T-cell (primary cell): ENCODE measurements around the gene CLIP1. TPM values are rescaled to one million over a fixed set of nuclear protein-coding genes. Genes with fewer than 3 reads are reported as not detected.

Source experiments
- ATAC-seq, 4 experiments: fragments of 200-7000 bp in 3 of 4; fragments of 150-1000 bp in 1 of 4; cut with Tn5 transposase; replicated peaks in 1 of 4; 1 replicate in 3 of 4; 2 replicates in 1 of 4; pipeline ENCODE4 v1.10.0; 2021; ENCODE audit warnings: moderate library complexity in 3 of 4, mild to moderate bottlenecking in 2 of 4, moderate number of reproducible peaks in 1 of 4
- CTCF ChIA-PET, 2 donors: fragments of 300-600 bp; sonication (Branson Sonifier 250); formaldehyde crosslinking; loops; one replicate each; lab custom pipeline; 2022; ENCODE audit warnings: antibody characterized with exemption in 2 of 2; lab: Charles Lee
- POLR2A ChIA-PET, 2 donors: fragments of 300-600 bp; sonication (Branson Sonifier 250); formaldehyde crosslinking; loops; one replicate each; lab custom pipeline; 2022; ENCODE audit warnings: antibody characterized with exemption in 2 of 2; lab: Charles Lee
- DNase-seq, 35 experiments: peaks; one replicate each; pipeline versions ENCODE4 v3.0.0 to v3.0.0-alpha.2; 2013 to 2023
- H3K27ac ChIP-seq: one replicate; pipeline ENCODE4 v1.5.1; 2013; ENCODE audit warnings: low read length
- H3K27me3 ChIP-seq, 2 experiments: replicated peaks in 1 of 2; 1 replicate in 1 of 2; 2 replicates in 1 of 2; pipeline versions ENCODE4 v1.6.1 to v1.7.0; 2013; ENCODE audit warnings: low read length in 1 of 2, mixed read lengths in 1 of 2; ENCODE audit not compliant: control insufficient read depth in 2 of 2, insufficient read depth in 2 of 2; ENCODE audit errors: extremely low read depth in 1 of 2
- H3K36me3 ChIP-seq, 2 donors: 1 replicate in 1 of 2; 2 replicates in 1 of 2; pipeline versions ENCODE4 v1.6.1 to v1.7.0; 2013; ENCODE audit warnings: low read length in 1 of 2; ENCODE audit not compliant: control insufficient read depth in 2 of 2, insufficient read depth in 1 of 2; ENCODE audit errors: extremely low read depth in 1 of 2
- H3K4me1 ChIP-seq, 2 experiments: 1 replicate in 1 of 2; 2 replicates in 1 of 2; pipeline versions ENCODE4 v1.6.1 to v1.7.0; 2013; ENCODE audit warnings: low read length in 2 of 2, mixed read lengths in 1 of 2; ENCODE audit not compliant: insufficient read depth in 2 of 2, control insufficient read depth in 1 of 2; ENCODE audit errors: extremely low read depth in 1 of 2
- H3K4me3 ChIP-seq, 2 donors: 1 replicate in 1 of 2; 2 replicates in 1 of 2; pipeline versions ENCODE4 v1.5.1 to v1.7.0; 2013; ENCODE audit warnings: mild to moderate bottlenecking in 2 of 2, low read length in 1 of 2, moderate library complexity in 1 of 2; ENCODE audit not compliant: control insufficient read depth in 1 of 2; ENCODE audit errors: extremely low read depth in 1 of 2
- H3K9me3 ChIP-seq: 2 replicates; pipeline ENCODE4 v1.7.0; 2013
- H3K27ac Mint-ChIP-seq, 2 donors: one replicate each; pipeline ENCODE4 v1.8.0; 2020 to 2021; ENCODE audit warnings: mild to moderate bottlenecking in 2 of 2, mixed read lengths in 2 of 2
- H3K27me3 Mint-ChIP-seq, 2 donors: one replicate each; pipeline ENCODE4 v1.8.0; 2021 to 2022; ENCODE audit warnings: mixed read lengths in 2 of 2
- H3K36me3 Mint-ChIP-seq: one replicate; pipeline ENCODE4 v1.8.0; 2021; ENCODE audit warnings: mixed read lengths
- H3K4me1 Mint-ChIP-seq, 3 donors: one replicate each; pipeline ENCODE4 v1.8.0; 2020 to 2022; ENCODE audit warnings: mixed read lengths in 3 of 3, mild to moderate bottlenecking in 1 of 3
- H3K4me3 Mint-ChIP-seq, 3 donors: one replicate each; pipeline ENCODE4 v1.8.0; 2020 to 2022; ENCODE audit warnings: mild to moderate bottlenecking in 3 of 3, mixed read lengths in 3 of 3, moderate library complexity in 3 of 3
- H3K9me3 Mint-ChIP-seq, 3 donors: one replicate each; pipeline ENCODE4 v1.8.0; 2020 to 2022; ENCODE audit warnings: mixed read lengths in 3 of 3
- WGBS: methylation state at CpG from one replicate; pipeline ENCODE4 v1.1.5; 2013; ENCODE audit warnings: missing lambda C conversion rate; ENCODE audit not compliant: insufficient coverage; 5-methylcytosine and 5-hydroxymethylcytosine counted together
- total RNA-seq, 35 experiments: library from RNA in 6 of 35; stranded (reverse) in 6 of 35; fragments of 120-200 nt in 1 of 35; gene quantifications; one replicate each; pipeline versions ENCODE4 v1.2.1 to v1.2.4 and lab custom pipeline; 2013 to 2026

Gene CLIP1
- total RNA-seq, 5 donors from 2014 or later (not counting 1 experiment from before 2014, with no cell fraction given), result 47.2 to 69.5 (median 59.4) TPM

- H3K4me3 Mint-ChIP-seq, result no peak overlapping the region
- no peaks in the 10 kb centered on the region for H3K27me3 Mint-ChIP-seq
- Histone ChIP-seq H3K27me3 (no peaks in the 10 kb centered on the region), H3K27ac (no peak overlapping the region), H3K36me3 (peaks cover 4 to 27% of the 10 kb centered on the region in 2 donors), H3K9me3 (no peaks in the 10 kb centered on the region), H3K4me3 (no peak overlapping the region), H3K4me1 (no peaks in the 10 kb centered on the region)
- 93% methylated on average over 12 of the region's 14 CpGs for WGBS
- H3K4me1 Mint-ChIP-seq, result no peaks in the 10 kb centered on the region
- H3K36me3 Mint-ChIP-seq, result peaks cover 47% of the 10 kb centered on the region
- no peak for ATAC-seq
- H3K27ac Mint-ChIP-seq, result no peak overlapping the region
- DNase-seq, result no peak
- POLR2A ChIA-PET, result no interaction called here
- CTCF ChIA-PET, result no interaction called here
- no peaks in the 10 kb centered on the region for H3K9me3 Mint-ChIP-seq
These were observed 124.3 kb downstream of the CLIP1 start for GRCh38 chr12:122298071-122298748.

- Mint-ChIP-seq H3K4me3 (no peak overlapping the region), H3K27me3 (no peaks in the 10 kb centered on the region), H3K9me3 (no peaks in the 10 kb centered on the region), H3K4me1 (no peaks in the 10 kb centered on the region), H3K36me3 (peaks cover 48% of the 10 kb centered on the region), H3K27ac (no peak overlapping the region)
- CTCF ChIA-PET, result no interaction called here
- Histone ChIP-seq H3K36me3 (peaks cover 4 to 23% of the 10 kb centered on the region in 2 donors), H3K27me3 (no peaks in the 10 kb centered on the region), H3K9me3 (no peaks in the 10 kb centered on the region), H3K4me1 (no peaks in the 10 kb centered on the region), H3K4me3 (no peak overlapping the region), H3K27ac (no peak overlapping the region)
- POLR2A ChIA-PET, result no interaction called here
- 98% methylated on average over 6 of the region's 9 CpGs for WGBS
- no peak for DNase-seq
- ATAC-seq, result no peak
These were observed 125.0 kb downstream of the CLIP1 start for GRCh38 chr12:122297494-122297893.

- no peak overlapping the region for H3K27ac Mint-ChIP-seq
- H3K4me1 ChIP-seq, result no peaks in the 10 kb centered on the region
- ChIA-PET CTCF (no interaction called here), POLR2A (interaction anchor here in 1 of 2 donors (0.7 kb wide), 1 partner anchor 71 kb away, joined by 3 read pairs; no protein-coding TSS in a partner anchor)
- DNase-seq (no peak), ATAC-seq (no peak)
- peaks cover 4 to 26% of the 10 kb centered on the region in 2 donors for H3K36me3 ChIP-seq
- H3K9me3 Mint-ChIP-seq, result no peaks in the 10 kb centered on the region
- no peaks in the 10 kb centered on the region for H3K4me1 Mint-ChIP-seq
- H3K9me3 ChIP-seq, result no peaks in the 10 kb centered on the region
- H3K27ac ChIP-seq, result no peak overlapping the region
- no peak overlapping the region for H3K4me3 Mint-ChIP-seq
- peaks cover 42% of the 10 kb centered on the region for H3K36me3 Mint-ChIP-seq
- H3K4me3 ChIP-seq, result no peak overlapping the region
- no peaks in the 10 kb centered on the region for H3K27me3 ChIP-seq
- H3K27me3 Mint-ChIP-seq, result no peaks in the 10 kb centered on the region
These were observed 126.6 kb downstream of the CLIP1 start for GRCh38 chr12:122295877-122296276.

GRCh38 chr12:122293081-122293480, 129.4 kb downstream of the CLIP1 start:
- H3K9me3 Mint-ChIP-seq, result no peaks in the 10 kb centered on the region
- no peak overlapping the region for H3K4me3 ChIP-seq
- ATAC-seq, result no peak

GRCh38 chr12:122291431-122291830, 131.0 kb downstream of the CLIP1 start:
- ChIA-PET POLR2A (no interaction called here), CTCF (no interaction called here)
- Mint-ChIP-seq H3K27ac (no peak overlapping the region), H3K4me1 (no peaks in the 10 kb centered on the region), H3K27me3 (no peaks in the 10 kb centered on the region), H3K9me3 (no peaks in the 10 kb centered on the region), H3K36me3 (peaks cover 24% of the 10 kb centered on the region), H3K4me3 (no peak overlapping the region)
- DNase-seq, result no peak
- Histone ChIP-seq H3K27ac (no peak overlapping the region), H3K9me3 (no peaks in the 10 kb centered on the region), H3K4me1 (no peaks in the 10 kb centered on the region), H3K27me3 (no peaks in the 10 kb centered on the region), H3K36me3 (peaks cover 4 to 16% of the 10 kb centered on the region in 2 donors), H3K4me3 (no peak overlapping the region)
- no peak for ATAC-seq
- 100% methylated on average over 4 of the region's 8 CpGs for WGBS

More at GRCh38 chr12:122293081-122293480, 129.4 kb downstream of the CLIP1 start:
- no peak overlapping the region for H3K4me3 Mint-ChIP-seq
- no peak overlapping the region for H3K27ac Mint-ChIP-seq
- H3K27ac ChIP-seq, result no peak overlapping the region
- DNase-seq, result no peak
- no peaks in the 10 kb centered on the region for H3K4me1 Mint-ChIP-seq
- H3K36me3 Mint-ChIP-seq, result peaks cover 30% of the 10 kb centered on the region
- ChIA-PET POLR2A (interaction anchor here in 1 of 2 donors (0.6 kb wide), 1 partner anchor 953 kb away, joined by 3 read pairs; no protein-coding TSS in a partner anchor), CTCF (no interaction called here)
- H3K27me3 ChIP-seq, result no peaks in the 10 kb centered on the region
- H3K4me1 ChIP-seq, result no peaks in the 10 kb centered on the region
- H3K36me3 ChIP-seq, result peaks cover 0 to 16% of the 10 kb centered on the region in 2 donors
- no peaks in the 10 kb centered on the region for H3K9me3 ChIP-seq
- no CpG with 5 or more reads among the region's 3 CpGs for WGBS
- H3K27me3 Mint-ChIP-seq, result no peaks in the 10 kb centered on the region

GRCh38 chr12:122283680-122284079, 138.8 kb downstream of the CLIP1 start:
- Mint-ChIP-seq H3K4me1 (no peaks in the 10 kb centered on the region), H3K27ac (no peak overlapping the region), H3K4me3 (no peak overlapping the region), H3K36me3 (peaks cover 25% of the 10 kb centered on the region), H3K9me3 (no peaks in the 10 kb centered on the region), H3K27me3 (no peaks in the 10 kb centered on the region)
- no CpG with 5 or more reads among the region's 5 CpGs for WGBS
- Histone ChIP-seq H3K27ac (no peak overlapping the region), H3K27me3 (no peaks in the 10 kb centered on the region), H3K4me3 (no peak overlapping the region), H3K36me3 (peaks cover 12 to 22% of the 10 kb centered on the region in 2 donors), H3K9me3 (no peaks in the 10 kb centered on the region), H3K4me1 (no peaks in the 10 kb centered on the region)
- ATAC-seq, result no peak
- ChIA-PET CTCF (interaction anchor here in 1 of 2 donors (0.6 kb wide), 1 partner anchor 16 kb away, joined by 3 read pairs; no protein-coding TSS in a partner anchor), POLR2A (no interaction called here)
- DNase-seq, result no peak
